Measurements from ENCODE around the gene PLSCR3.

PLSCR3 gene

GRCh38 chr17:7426203-7426863 lies 32.0 kb upstream of the PLSCR3 start:
- DNase-seq = no peak

- no peak for DNase-seq
Measured at GRCh38 chr17:7425756-7426155, 31.4 kb upstream of the PLSCR3 start.

GRCh38 chr17:7425316-7425715 lies 31.0 kb upstream of the PLSCR3 start, which contains the start of gene SPEM2:
Gene SPEM2, plus strand, starts transcription at chr17:7425616. Its CDS starts 73 bp downstream, at chr17:7425689.
- no peak for DNase-seq

- DNase-seq = no peak
Measured at GRCh38 chr17:7423679-7424078, 29.4 kb upstream of the PLSCR3 start.

GRCh38 chr17:7421186-7421585 lies 26.9 kb upstream of the PLSCR3 start:
- DNase-seq = no peak

GRCh38 chr17:7419819-7420610 lies 25.7 kb upstream of the PLSCR3 start, which contains the start of gene SPEM1:
Gene SPEM1, plus strand, starts transcription at chr17:7420324. Its CDS starts 61 bp downstream, at chr17:7420385.
- DNase-seq = no peak

GRCh38 chr17:7418472-7419152 lies 24.3 kb upstream of the PLSCR3 start:
- no peak for DNase-seq

GRCh38 chr17:7417056-7417655 lies 22.8 kb upstream of the PLSCR3 start:
- DNase-seq = no peak

GRCh38 chr17:7416323-7416722 lies 22.0 kb upstream of the PLSCR3 start:
- DNase-seq = no peak

GRCh38 chr17:7415784-7416183 lies 21.5 kb upstream of the PLSCR3 start:
- no peak for DNase-seq

- DNase-seq = no peak
Measured at GRCh38 chr17:7414837-7415236, 20.5 kb upstream of the PLSCR3 start.

GRCh38 chr17:7413346-7413985 lies 19.1 kb upstream of the PLSCR3 start:
- no peak for DNase-seq

- no peak for DNase-seq
Measured at GRCh38 chr17:7411427-7411750, 17.1 kb upstream of the PLSCR3 start.

GRCh38 chr17:7410634-7411426 lies 16.5 kb upstream of the PLSCR3 start:
- no peak for DNase-seq

GRCh38 chr17:7409716-7410115 lies 15.4 kb upstream of the PLSCR3 start:
- DNase-seq = no peak

- no peak for DNase-seq
Measured at GRCh38 chr17:7408863-7409262, 14.5 kb upstream of the PLSCR3 start.

- DNase-seq = no peak
Measured at GRCh38 chr17:7408252-7408727, 14.0 kb upstream of the PLSCR3 start.

GRCh38 chr17:7407485-7408251 lies 13.3 kb upstream of the PLSCR3 start, which contains the start of gene NLGN2:
Gene NLGN2, plus strand, starts transcription at chr17:7407845. Its CDS starts 411 bp downstream, at chr17:7408256.
- no peak for DNase-seq

- DNase-seq = no peak
Measured at GRCh38 chr17:7407082-7407481, 12.8 kb upstream of the PLSCR3 start.

- DNase-seq = no peak
Measured at GRCh38 chr17:7406235-7406825, 12.0 kb upstream of the PLSCR3 start.

All from DMS79 (cell line).